ENCODE data around the gene SYNM. TPM values are rescaled to one million over a fixed set of nuclear protein-coding genes. Genes with fewer than 3 reads are reported as not detected.

Gene SYNM
- total RNA-seq, 1 experiment from 2014 or later = 1.9 TPM

- no peak overlapping the region for H3T11ph ChIP-seq (ENCODE audit: low read length)
- Mint-ChIP-seq H3K27ac (no peak overlapping the region; a peak in 1 of 7 replicates), H3K4me3 (no peak overlapping the region), H3K27me3 (ENCODE audit: low read depth) (no peaks in the 10 kb centered on the region), H3K9me3 (no peaks in the 10 kb centered on the region), H3K36me3 (ENCODE audit: insufficient read depth in 1 of 3, low read depth in 3 of 3) (peaks cover 0 to 13% (median 10%) of the 10 kb centered on the region in 3 experiments; a peak in 5 of 7 replicates), H3K4me1 (peaks cover 3 to 6% of the 10 kb centered on the region in 2 experiments; a peak in 2 of 4 replicates)
- no peak for DNase-seq
- no peak overlapping the region for H2BK5ac ChIP-seq (ENCODE audit: insufficient read length, low read length)
- no peak overlapping the region for H3K18ac ChIP-seq (ENCODE audit: insufficient read length, low read depth, low read length)
- H3K4me2 ChIP-seq (ENCODE audit: insufficient read depth, insufficient read length, low read length) = no peak overlapping the region
- no peak overlapping the region for H3K27ac ChIP-seq (ENCODE audit: insufficient read length, low read depth, low read length)
- no peak overlapping the region for H3K9ac ChIP-seq (ENCODE audit: extremely low read depth, insufficient read length, low read length)
- H2BK15ac ChIP-seq (ENCODE audit: low read depth, low read length) = no peak overlapping the region
- no peak overlapping the region for H3K14ac ChIP-seq (ENCODE audit: insufficient read depth, low read length)
- H3K56ac ChIP-seq (ENCODE audit: insufficient read length, low read depth, low read length) = no peak overlapping the region
- H2BK120ac ChIP-seq (ENCODE audit: low read depth, low read length, poor library complexity, severe bottlenecking) = no peak overlapping the region
- H3K23me2 ChIP-seq (ENCODE audit: insufficient read length, low read depth, low read length, poor library complexity, severe bottlenecking) = no peaks in the 10 kb centered on the region
- H3K79me1 ChIP-seq (ENCODE audit: insufficient read depth, low read depth, low read length, poor library complexity, severe bottlenecking) = no peaks in the 10 kb centered on the region
- H3K9me3 ChIP-seq (ENCODE audit: control insufficient read depth, low read depth, low read length) = no peaks in the 10 kb centered on the region
- TF ChIP-seq, protein P1, sequence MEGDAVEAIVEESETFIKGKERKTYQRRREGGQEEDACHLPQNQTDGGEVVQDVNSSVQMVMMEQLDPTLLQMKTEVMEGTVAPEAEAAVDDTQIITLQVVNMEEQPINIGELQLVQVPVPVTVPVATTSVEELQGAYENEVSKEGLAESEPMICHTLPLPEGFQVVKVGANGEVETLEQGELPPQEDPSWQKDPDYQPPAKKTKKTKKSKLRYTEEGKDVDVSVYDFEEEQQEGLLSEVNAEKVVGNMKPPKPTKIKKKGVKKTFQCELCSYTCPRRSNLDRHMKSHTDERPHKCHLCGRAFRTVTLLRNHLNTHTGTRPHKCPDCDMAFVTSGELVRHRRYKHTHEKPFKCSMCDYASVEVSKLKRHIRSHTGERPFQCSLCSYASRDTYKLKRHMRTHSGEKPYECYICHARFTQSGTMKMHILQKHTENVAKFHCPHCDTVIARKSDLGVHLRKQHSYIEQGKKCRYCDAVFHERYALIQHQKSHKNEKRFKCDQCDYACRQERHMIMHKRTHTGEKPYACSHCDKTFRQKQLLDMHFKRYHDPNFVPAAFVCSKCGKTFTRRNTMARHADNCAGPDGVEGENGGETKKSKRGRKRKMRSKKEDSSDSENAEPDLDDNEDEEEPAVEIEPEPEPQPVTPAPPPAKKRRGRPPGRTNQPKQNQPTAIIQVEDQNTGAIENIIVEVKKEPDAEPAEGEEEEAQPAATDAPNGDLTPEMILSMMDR (conservative IDR thresholded peaks at IDR 0.05) = no peak
- no peak overlapping the region for H4K91ac ChIP-seq (ENCODE audit: insufficient read length, low read depth, low read length)
- H2AFZ ChIP-seq (ENCODE audit: low read length) = no peak overlapping the region
- no peaks in the 10 kb centered on the region for H3K79me2 ChIP-seq (ENCODE audit: insufficient read depth, low read length)
- no peak overlapping the region for H4K5ac ChIP-seq (ENCODE audit: insufficient read length, low read depth, low read length)
- H2AK5ac ChIP-seq (ENCODE audit: insufficient read length, low read length) = no peak overlapping the region
- H4K8ac ChIP-seq (replicated peaks; ENCODE audit: insufficient read length, low read depth, low read length) = no peak overlapping the region
- WGBS (ENCODE audit: extremely low coverage, insufficient read length, low lambda C conversion rate) = no CpG with 5 or more reads among the region's 3 CpGs
- no peak overlapping the region for H3K23ac ChIP-seq (ENCODE audit: insufficient read length, low read depth, low read length)
- H3K4ac ChIP-seq (ENCODE audit: low read depth, low read length) = no peak overlapping the region
- no peaks in the 10 kb centered on the region for H3K27me3 ChIP-seq (ENCODE audit: insufficient read depth, low read length)
- H2BK12ac ChIP-seq (ENCODE audit: insufficient read length, low read depth, low read length) = no peak overlapping the region
- H2BK20ac ChIP-seq (ENCODE audit: low read depth, low read length, poor library complexity, severe bottlenecking) = no peak overlapping the region
- no peaks in the 10 kb centered on the region for H3K4me1 ChIP-seq (ENCODE audit: insufficient read depth, low read length)
- H4K20me1 ChIP-seq (ENCODE audit: control insufficient read depth, insufficient read depth, insufficient read length) = no peaks in the 10 kb centered on the region
Observed at GRCh38 chr15:99164119-99164518, 59.2 kb downstream of the SYNM start.

All from H9 (cell line).